ENCODE data around the gene KIAA1328.

Gene KIAA1328

DNA sequence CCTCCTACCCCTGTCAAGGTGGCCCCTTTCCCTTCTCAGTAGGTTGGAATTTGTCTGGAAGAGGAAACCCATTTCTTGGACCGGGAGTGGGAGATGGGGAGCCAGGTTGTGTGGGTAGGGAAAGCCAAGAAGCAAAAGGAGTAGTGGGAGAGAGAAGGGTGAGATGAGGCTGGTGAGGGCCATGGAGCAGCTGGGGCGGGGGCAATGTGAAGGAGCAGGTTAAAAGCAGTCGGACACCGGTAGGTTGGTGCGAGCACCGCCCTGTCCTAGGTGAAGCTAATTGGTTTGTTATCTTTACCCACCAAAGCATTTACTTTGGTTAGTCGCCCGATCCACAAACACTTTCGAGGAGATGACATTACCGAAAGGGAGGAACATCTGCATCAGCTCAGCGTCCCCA lies 429.9 kb downstream of the KIAA1328 start:
- DNase-seq = no peak

DNA sequence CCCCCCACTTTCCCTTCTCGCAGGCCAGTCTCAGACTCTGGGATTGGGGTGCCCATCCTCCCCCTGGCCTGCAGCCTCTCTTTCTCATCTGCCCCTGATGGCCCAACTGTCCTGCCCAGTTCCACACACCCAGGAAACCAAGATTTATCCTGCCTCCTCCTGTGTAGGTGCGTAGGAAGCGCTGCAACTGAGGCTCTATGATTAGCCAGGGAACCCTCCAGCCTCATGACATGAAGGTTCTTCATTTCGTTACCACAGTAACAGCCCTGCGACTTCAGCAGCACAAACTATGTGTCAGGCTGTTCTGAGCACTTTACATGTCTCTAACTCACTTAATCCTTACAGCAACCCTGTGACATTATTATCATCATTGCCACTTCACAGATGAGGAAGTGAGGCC lies 430.8 kb downstream of the KIAA1328 start:
- no peak for DNase-seq

DNA sequence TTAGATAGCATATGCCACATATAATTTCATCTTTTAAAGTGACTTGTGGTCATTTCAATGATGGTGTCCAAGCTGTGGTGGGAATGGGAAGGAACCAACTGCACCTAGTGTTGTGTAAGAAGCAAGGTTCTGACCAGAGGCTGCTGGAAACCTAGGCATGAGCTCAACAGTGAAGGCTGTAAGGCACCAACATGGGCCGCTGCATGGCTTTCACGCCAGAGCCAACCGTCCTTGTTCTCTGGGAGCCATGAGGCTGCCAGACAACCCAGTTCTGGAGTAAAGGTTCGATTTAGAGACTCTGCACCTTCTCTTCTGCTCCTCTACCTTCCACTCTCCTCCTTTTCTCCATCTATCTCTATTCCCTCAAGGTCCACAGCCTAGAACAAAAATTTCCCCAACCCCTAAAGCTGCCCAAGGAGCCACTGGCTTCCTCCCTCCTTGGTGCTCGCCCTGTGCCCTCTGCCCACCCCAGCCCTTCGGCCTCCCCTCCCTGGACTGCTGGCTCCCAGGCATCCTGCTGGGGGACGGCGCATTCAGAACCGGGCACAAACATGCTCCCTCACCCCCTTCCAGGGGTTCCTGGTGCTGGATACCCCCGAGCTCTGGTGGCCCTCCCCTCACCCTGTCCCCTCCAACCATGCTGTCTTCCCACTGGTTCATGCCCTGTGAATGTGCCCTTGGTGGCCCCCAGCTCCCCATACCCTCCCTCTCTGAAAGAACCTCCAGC lies 431.6 kb downstream of the KIAA1328 start:
- DNase-seq = no peak

DNA sequence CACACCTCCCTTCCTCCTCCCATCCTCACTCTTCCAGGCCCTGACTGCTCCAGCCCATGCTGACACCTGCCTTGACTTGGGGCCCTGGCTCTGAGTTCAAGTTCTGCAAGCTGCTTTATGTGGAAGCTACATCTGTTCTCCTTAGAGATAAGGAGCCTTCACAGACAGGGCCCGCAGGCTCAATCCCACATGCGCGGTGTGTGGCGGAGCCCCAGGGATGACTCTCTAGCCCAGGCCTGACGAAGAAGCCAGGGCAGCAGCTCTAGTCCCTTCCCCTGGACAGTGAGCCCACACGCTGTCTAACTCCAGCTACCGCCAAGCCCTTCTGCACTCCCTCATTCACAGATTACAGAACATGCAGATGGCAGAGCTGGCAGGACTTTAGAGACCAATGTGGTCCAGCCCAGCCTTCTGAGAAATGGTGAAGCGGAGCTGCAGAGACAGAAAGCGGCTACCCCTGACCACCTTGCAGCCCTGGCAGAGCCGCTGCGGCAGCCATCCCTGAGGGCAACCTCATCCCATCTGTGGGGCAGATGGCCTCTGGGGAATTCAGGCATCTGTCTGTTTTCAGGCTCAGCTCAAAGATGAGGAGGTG lies 432.4 kb downstream of the KIAA1328 start:
- DNase-seq = no peak

DNA sequence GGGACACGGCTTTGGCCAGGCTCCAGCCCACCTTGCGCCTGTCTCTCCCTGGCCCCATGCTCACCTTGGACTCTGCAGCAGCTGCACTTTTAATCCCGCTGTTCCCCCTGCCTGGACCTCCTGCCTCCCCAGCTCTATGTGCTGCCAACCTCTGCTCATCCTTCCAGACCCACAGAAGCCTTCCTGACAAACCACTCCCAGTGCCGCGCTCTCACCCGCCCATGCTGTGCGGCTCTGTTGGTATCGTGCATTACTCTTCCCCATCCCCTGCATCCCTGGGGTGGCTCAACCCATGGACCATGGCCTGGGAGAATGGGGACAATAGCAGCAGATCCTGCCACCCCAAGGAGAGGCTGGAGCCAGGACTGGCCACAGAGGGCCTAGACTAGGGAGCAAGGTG lies 433.1 kb downstream of the KIAA1328 start:
- DNase-seq = no peak

DNA sequence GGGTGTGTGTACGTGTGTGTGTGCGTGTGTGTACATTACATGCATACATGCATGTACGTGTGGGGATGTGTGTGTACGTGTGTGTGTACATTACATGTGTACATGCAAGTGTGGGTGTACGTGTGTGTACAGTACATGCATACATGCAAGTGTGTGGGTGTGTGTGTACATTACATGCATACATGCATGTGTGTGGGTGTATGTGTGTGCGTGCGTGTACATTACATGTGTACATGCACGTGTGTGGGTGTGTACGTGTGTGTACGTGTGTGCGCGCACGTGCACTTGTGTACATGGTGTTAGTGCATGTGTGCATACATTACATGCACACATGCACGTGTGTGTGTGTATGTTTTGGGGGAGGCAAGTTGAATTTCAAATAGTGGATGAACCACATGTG lies 436.0 kb downstream of the KIAA1328 start:
- no peak for DNase-seq

DNA sequence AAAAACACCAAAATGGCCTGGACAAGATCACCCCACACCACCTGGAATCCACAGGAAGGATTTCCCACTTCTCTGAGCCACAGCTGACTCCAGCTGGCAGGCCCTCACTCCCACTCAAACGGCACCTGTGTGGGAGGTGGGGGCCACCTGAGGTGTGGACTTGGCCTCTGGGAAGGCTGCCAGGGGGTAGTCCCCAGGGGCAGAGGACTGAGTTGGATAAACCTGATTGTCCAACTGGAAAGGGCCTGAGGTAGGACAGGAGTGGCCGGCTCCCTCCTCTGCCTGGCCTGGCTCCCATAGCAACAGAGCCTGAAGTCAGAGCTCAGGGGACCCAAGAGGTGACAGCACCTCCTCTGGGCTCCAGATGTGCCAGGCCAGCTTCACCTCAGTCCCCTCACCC lies 436.5 kb downstream of the KIAA1328 start:
- no peak for DNase-seq

DNA sequence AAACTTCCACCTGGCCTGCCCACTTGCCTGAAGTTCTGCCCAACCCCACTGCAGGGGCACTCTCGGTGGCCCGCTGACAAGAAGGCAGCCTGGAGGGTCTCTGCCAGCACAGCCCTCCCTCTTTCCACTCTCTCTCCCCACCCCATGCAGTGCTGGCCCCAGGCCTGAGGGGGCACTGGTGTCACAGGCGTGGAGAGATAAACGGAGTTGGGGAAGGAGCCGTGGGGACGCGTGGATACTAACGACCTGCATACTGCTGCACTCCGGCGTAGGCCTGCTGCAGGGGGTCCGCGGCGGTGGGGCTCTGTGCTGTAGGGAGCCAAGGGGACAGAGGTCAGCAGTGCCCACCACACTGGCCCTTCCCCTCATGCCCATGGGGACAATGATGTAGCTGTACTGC lies 437.4 kb downstream of the KIAA1328 start:
- DNase-seq = no peak

DNA sequence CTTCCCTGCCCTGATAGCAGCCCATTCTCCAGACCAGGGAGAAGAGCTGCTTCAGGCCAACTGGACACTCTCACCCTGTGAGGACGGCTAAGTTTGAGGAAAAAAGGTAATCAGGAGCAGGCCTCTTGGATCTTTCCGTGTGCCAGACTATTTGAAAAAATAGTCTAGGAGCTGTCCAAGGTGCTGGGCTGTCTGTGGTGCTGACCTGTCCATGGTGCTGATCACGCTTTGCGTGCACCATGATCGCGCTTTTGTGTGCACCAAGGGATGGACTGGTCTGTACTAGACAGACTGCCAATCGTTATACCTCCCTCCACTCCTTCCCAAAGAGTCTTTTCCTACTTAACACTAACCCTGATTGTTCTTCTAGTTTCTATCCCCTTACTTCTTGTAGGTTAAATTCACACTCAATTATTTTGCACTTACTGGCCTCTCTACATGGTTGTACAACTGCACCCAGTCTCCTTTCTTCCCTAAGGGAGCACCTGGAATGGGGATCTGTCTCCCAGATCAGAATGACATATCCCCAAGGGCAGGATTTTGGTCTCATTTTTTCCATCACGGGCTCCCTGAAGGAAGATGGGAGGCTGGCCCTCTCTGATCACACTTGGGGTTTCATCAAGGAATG lies 441.2 kb downstream of the KIAA1328 start:
- peak; percentile 6 for DNase-seq

DNA sequence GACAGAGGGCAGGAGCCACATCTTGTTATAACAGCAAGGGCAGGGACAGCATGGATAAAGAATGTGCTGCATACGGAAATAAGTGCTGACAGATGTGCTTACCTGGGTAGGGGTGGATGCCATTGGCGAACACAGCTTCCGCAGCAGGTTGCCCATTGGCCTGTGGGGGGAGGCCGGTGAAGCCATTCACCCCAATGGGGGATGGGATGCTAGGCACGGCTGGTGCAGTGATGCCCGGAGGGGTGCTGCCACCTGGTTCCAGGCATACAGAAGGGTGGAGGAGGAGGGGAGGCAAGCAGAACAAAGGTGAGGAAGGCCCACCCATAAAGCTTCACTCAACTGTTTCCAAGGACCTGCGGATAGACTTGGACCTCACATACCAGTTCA lies 441.7 kb downstream of the KIAA1328 start:
- no peak for DNase-seq

DNA sequence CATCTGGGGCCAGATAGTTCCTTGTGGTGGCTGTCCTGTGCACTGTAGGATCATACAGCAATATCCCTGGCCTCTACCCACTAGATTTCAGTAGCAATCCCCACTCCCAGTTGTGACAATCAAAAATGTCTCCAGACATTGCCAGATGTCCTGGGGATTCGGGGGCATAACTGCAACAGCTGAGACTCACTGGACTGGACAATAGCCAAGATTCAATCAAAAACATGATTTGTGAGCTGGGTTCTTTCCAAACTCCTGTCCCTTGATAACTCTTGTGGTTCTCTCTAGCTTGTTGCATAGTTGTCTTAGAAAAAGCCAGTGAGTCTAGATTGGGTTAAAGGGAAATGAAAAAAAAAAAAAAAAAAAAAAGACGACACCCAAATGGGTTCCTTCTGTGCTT lies 443.3 kb downstream of the KIAA1328 start:
- DNase-seq = no peak

DNA sequence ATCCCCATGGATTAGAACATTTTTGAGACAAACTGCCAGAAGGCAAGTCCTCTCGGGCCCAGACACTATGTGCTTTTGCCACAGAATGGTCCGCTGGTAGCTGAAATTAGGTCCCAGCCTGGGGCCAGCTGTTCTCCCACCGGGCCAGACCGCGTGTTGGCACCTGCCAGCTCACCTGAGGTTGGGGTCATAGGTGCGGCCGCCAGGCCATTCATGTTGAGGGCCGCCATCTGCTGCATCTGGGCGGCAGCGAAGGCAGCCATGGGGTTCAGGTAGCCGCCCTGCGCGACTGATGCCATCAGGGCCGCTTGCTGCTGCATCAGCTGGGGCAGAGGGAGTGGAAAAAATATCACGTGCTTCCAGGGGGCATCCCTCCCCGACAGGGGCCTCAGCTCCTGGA lies 443.9 kb downstream of the KIAA1328 start:
- DNase-seq = no peak

DNA sequence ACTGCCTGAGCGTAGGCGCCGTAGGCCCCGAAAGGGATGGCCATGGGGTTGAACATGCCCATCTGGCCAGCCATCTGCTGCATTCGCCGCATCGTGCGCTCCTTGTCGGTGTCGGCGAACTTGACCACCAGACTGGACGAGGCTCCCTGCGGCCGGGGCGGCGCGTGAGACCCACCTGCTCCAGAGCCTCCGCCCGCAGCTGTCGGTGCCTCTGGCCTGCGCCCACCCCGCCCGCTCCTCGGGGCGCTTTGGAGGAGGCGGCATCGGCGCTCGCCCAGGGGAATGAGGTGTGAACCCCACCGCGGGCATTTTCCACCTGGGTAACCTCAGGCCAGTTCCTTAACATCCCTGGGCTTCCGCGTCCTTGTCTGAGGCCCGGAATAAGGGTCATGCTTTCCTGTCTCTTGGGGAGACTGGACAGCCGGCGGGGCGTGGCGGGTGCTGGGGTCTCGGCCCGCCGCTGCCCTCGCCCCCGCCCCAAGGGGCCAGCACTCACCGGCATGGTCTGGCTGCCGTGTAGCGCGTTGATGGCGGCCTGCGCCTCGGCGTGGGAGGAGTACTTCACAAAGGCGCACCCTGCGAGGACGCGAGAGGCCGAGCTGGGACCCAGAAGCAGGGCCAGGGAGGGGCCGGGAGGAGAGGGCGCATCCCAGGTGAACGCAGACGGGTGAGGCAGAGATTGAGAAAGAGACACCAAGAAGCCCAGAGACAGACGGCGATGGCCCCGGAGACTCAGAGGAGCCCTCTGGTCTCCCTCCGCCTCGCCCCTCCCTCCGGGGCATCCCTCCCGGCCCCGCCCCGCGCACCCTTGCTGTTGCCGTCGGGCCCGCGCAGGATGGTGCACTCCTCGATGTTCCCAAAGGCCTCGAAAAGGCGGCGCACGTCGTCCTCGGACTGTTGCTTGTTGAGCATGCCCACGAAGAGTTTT lies 445.6 kb downstream of the KIAA1328 start:
- DNase-seq = no peak

DNA sequence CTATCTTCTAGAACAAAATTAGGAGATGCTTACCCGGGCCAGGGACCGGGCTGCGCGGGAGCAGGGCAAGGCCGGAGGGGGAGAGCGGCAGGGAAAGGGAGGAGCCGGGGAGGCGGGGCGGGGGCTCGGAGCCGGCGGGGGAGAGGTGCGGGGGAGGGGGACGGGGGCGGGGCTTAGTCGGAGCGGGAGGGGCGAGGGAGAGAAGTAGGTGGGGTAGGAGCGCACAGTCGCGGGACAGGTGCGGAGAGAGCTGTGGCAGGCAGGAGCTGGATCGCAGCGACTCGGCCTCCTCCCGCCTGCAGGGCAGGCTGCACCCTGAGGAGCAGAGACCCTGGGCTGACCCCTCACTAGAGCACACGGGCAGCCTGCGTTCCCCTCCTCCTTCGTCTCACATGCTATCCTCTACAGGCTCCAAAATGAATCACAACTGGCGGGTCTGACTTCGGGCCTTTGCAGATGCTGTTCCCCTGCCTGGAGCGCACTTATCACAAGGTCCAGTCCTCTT lies 446.4 kb downstream of the KIAA1328 start:
- no peak for DNase-seq

DNA sequence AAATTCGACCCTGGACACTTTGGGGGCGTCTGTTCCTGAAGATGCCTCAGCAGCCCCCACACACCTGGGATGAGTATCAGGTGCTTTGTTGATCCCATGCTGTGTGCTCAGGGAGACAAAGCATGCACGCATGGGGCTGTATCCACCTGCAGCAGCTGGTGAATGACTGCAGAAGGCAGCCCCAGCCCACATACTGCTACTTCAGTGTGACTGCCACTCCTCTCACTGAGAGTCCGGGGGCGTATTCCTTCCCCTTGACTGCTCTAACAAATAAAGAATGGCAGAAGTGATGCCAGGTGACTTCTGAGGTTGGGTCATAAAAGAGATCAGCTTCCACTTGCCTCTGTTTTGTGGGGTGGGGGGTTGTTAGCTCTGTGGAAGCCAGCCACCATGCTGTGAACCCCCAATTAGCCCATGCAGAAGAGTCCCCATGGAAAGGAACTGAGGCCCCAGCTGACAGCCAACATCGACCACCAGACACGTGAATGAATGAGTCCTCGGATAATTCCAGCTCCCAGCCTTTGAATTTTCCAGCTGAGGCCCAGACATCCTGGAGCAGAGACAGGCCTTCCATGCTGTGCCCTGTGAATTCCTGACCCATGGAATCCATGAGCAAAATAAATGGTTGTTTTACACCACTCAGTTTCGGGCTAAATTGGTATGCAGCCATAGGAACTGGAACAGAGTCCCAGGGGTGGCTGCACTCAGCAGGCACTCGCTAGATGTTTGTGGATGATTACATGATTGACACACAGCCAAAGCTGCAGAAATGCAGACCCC lies 447.4 kb downstream of the KIAA1328 start:
- DNase-seq = no peak

DNA sequence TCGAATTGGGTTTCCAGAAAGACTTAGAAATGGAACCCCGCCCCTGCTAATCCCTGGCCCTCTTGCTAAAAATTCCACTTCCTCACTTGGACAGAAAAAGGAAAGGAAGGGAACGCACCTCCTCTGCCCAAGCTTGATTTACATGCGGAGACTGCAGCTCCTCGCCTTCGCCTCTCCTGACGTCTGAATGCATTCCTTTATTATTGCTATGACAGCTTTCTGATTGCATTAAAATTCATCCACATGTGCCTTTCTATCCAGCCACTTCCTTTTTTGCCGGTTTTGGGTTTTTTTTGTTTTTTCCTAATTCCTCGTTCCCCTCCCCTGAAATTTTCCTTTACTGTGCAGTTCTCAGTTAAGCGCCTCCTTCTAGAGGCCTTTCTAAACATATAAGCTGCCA lies 448.9 kb downstream of the KIAA1328 start:
- no peak for DNase-seq
